Measurements from ENCODE around the gene OVCA2.

Gene OVCA2

GRCh38 chr17:2025220-2025621, 16.6 kb upstream of the OVCA2 start, which contains the start of gene RTN4RL1:
Gene RTN4RL1, minus strand, starts transcription at chr17:2025334. Its CDS starts 469 bp downstream, at chr17:2024865.
- H3F3A ChIP-seq (ENCODE audit: insufficient read depth): no peaks in the 10 kb centered on the region
- no peaks in the 10 kb centered on the region for H3K27me3 ChIP-seq (ENCODE audit: low read length)
- H2AFZ ChIP-seq (ENCODE audit: low read depth, low read length, severe bottlenecking): no peak within 1 kb of the TSS
- H3K36me3 ChIP-seq (ENCODE audit: low read length): no peaks in the 10 kb centered on the region
- H4K20me1 ChIP-seq (ENCODE audit: low read depth, low read length): no peaks in the 10 kb centered on the region
- H3K9me3 ChIP-seq (ENCODE audit: insufficient read depth, low read length): no peaks in the 10 kb centered on the region
- TF ChIP-seq EZH2phosphoT487 (conservative IDR thresholded peaks at IDR 0.05; ENCODE audit: low read length): no peak
- TF ChIP-seq, protein P1, sequence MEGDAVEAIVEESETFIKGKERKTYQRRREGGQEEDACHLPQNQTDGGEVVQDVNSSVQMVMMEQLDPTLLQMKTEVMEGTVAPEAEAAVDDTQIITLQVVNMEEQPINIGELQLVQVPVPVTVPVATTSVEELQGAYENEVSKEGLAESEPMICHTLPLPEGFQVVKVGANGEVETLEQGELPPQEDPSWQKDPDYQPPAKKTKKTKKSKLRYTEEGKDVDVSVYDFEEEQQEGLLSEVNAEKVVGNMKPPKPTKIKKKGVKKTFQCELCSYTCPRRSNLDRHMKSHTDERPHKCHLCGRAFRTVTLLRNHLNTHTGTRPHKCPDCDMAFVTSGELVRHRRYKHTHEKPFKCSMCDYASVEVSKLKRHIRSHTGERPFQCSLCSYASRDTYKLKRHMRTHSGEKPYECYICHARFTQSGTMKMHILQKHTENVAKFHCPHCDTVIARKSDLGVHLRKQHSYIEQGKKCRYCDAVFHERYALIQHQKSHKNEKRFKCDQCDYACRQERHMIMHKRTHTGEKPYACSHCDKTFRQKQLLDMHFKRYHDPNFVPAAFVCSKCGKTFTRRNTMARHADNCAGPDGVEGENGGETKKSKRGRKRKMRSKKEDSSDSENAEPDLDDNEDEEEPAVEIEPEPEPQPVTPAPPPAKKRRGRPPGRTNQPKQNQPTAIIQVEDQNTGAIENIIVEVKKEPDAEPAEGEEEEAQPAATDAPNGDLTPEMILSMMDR (IDR thresholded peaks at IDR 0.05; ENCODE audit: insufficient read depth, low read length, poor library complexity, severe bottlenecking): no peak
- H3K9me2 ChIP-seq (replicated peaks; ENCODE audit: insufficient read depth, low read length): no peaks in the 10 kb centered on the region
- no peak within 1 kb of the TSS for H3K27ac ChIP-seq (ENCODE audit: low read depth, low read length)
- no peaks in the 10 kb centered on the region for H3K79me2 ChIP-seq (ENCODE audit: insufficient read depth, low read length)
- H3K4me2 ChIP-seq (ENCODE audit: low read depth, low read length, poor library complexity, severe bottlenecking): peak within 1 kb of the TSS; percentile 13
- H3K9ac ChIP-seq (ENCODE audit: low read length): no peak within 1 kb of the TSS
- no peak within 1 kb of the TSS for H3K4me3 ChIP-seq (ENCODE audit: insufficient read depth, low read length, poor library complexity, severe bottlenecking)

GRCh38 chr17:2025622-2026309, 16.1 kb upstream of the OVCA2 start:
- no peak overlapping the region for H3K4me2 ChIP-seq (ENCODE audit: low read depth, low read length, poor library complexity, severe bottlenecking)
- H3K27ac ChIP-seq (ENCODE audit: low read depth, low read length): no peak overlapping the region
- no peaks in the 10 kb centered on the region for H3K79me2 ChIP-seq (ENCODE audit: insufficient read depth, low read length)
- H2AFZ ChIP-seq (ENCODE audit: low read depth, low read length, severe bottlenecking): no peak overlapping the region
- H3K36me3 ChIP-seq (ENCODE audit: low read length): no peaks in the 10 kb centered on the region
- H3F3A ChIP-seq (ENCODE audit: insufficient read depth): no peaks in the 10 kb centered on the region
- H3K9ac ChIP-seq (ENCODE audit: low read length): no peak overlapping the region
- no peaks in the 10 kb centered on the region for H3K9me2 ChIP-seq (replicated peaks; ENCODE audit: insufficient read depth, low read length)
- H3K9me3 ChIP-seq (ENCODE audit: insufficient read depth, low read length): no peaks in the 10 kb centered on the region
- TF ChIP-seq, protein P1 (IDR thresholded peaks at IDR 0.05; ENCODE audit: insufficient read depth, low read length, poor library complexity, severe bottlenecking): no peak
- no peak for TF ChIP-seq EZH2phosphoT487 (conservative IDR thresholded peaks at IDR 0.05; ENCODE audit: low read length)
- H3K4me3 ChIP-seq (ENCODE audit: insufficient read depth, low read length, poor library complexity, severe bottlenecking): no peak overlapping the region
- H4K20me1 ChIP-seq (ENCODE audit: low read depth, low read length): no peaks in the 10 kb centered on the region
- H3K27me3 ChIP-seq (ENCODE audit: low read length): no peaks in the 10 kb centered on the region

- no peak overlapping the region for H3K4me2 ChIP-seq (ENCODE audit: low read depth, low read length, poor library complexity, severe bottlenecking)
- no peaks in the 10 kb centered on the region for H3K79me2 ChIP-seq (ENCODE audit: insufficient read depth, low read length)
- H3K4me3 ChIP-seq (ENCODE audit: insufficient read depth, low read length, poor library complexity, severe bottlenecking): no peak overlapping the region
- no peaks in the 10 kb centered on the region for H3K27me3 ChIP-seq (ENCODE audit: low read length)
- H3F3A ChIP-seq (ENCODE audit: insufficient read depth): no peaks in the 10 kb centered on the region
- H3K27ac ChIP-seq (ENCODE audit: low read depth, low read length): no peak overlapping the region
- no peaks in the 10 kb centered on the region for H3K9me2 ChIP-seq (replicated peaks; ENCODE audit: insufficient read depth, low read length)
- H4K20me1 ChIP-seq (ENCODE audit: low read depth, low read length): no peaks in the 10 kb centered on the region
- TF ChIP-seq EZH2phosphoT487 (conservative IDR thresholded peaks at IDR 0.05; ENCODE audit: low read length): no peak
- TF ChIP-seq, protein P1 (IDR thresholded peaks at IDR 0.05; ENCODE audit: insufficient read depth, low read length, poor library complexity, severe bottlenecking): no peak
- no peak overlapping the region for H2AFZ ChIP-seq (ENCODE audit: low read depth, low read length, severe bottlenecking)
- no peaks in the 10 kb centered on the region for H3K9me3 ChIP-seq (ENCODE audit: insufficient read depth, low read length)
- H3K36me3 ChIP-seq (ENCODE audit: low read length): no peaks in the 10 kb centered on the region
- no peak overlapping the region for H3K9ac ChIP-seq (ENCODE audit: low read length)
These were observed 14.1 kb upstream of the OVCA2 start for GRCh38 chr17:2027528-2028233.

Data from SU-DHL-6 (cell line).